ENCODE results near the gene MEGF8. TPM values are rescaled to one million over a fixed set of nuclear protein-coding genes. Genes with fewer than 3 reads are reported as not detected.

The MEGF8 gene
- total and polyA plus RNA-seq, 2 of the 13 experiments (the other 11 are each of a cell fraction or from before 2014, with no cell fraction given): 4.0 to 8.8 TPM

DNA sequence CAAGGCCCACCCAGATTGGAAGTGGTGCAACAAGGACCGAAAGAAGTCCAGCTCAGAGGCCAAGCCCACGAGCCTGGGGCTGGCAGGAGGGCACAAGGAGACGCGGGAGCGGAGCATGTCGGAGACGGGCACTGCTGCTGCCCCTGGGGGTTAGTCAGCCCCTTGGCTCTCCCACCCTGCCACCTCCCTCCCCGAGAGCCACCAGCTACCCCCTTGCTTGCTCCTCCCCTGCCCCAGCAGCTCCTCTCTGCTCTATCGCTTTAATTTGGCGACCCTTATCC, 37.7 kb upstream of the MEGF8 start:
- no peak for FAIRE-seq
- DNase-seq (ENCODE audit: low spot score): no peak
- intact Hi-C loops (cut with micrococcal nuclease; ENCODE audit: unreplicated experiment): no loop called here
- Histone ChIP-seq H3K79me2 (ENCODE audit: insufficient read depth, low read length) (peaks cover 25% of the 10 kb centered on the region), H2AFZ (ENCODE audit: low read length) (no peak overlapping the region), H3K9me3 (ENCODE audit: low read length) (no peaks in the 10 kb centered on the region), H3K4me2 (ENCODE audit: low read depth, low read length) (no peak overlapping the region), H3K36me3 (replicated peaks in 1 of 2; ENCODE audit: control insufficient read depth in 1 of 2, insufficient read depth in 2 of 2, low read length in 2 of 2) (peaks cover 26 to 57% of the 10 kb centered on the region in 2 experiments; a peak in 4 of 5 replicates), H3K27me3 (ENCODE audit: control insufficient read depth in 1 of 2, insufficient read depth in 2 of 2, low read length in 2 of 2) (no peaks in the 10 kb centered on the region; a peak in 1 of 5 replicates), H3K4me3 (replicated peaks in 1 of 3; ENCODE audit: insufficient read depth in 1 of 3, low read depth in 2 of 3, low read length in 3 of 3) (no peak overlapping the region), H3K9ac (ENCODE audit: insufficient read depth, low read depth, low read length) (no peak overlapping the region), H3K27ac (ENCODE audit: extremely low read length, insufficient read depth, low read length) (no peak overlapping the region), H3K4me1 (ENCODE audit: insufficient read depth, low read length) (peaks cover 26% of the 10 kb centered on the region), H4K20me1 (ENCODE audit: insufficient read depth, low read length) (peaks cover 11% of the 10 kb centered on the region; the same call in 1 of the 2 replicates)
- ChIA-PET CTCF (ENCODE audit: low intra/inter-chr PET ratio, low total read pairs) (no interaction called here), POLR2A (no interaction called here)
- no peak for ATAC-seq
- in situ Hi-C loops (cut with HindIII; ENCODE audit: extremely low pct_ligation_motif_present, low pct_unique_long_range_greater_than_20kb): loop anchor here (5.0 kb wide), 1 partner anchor 35 kb away; no protein-coding TSS in a partner anchor
- no TSS peak for BruUV-seq (replicated peaks)
- WGBS (ENCODE audit: low lambda C conversion rate): 92% methylated on average over 3 of the region's 10 CpGs
- TF ChIP-seq ZNF354B (CRISPR knock-in tag; IDR thresholded peaks at IDR 0.05) (no peak), RNF2 (conservative IDR thresholded peaks at IDR 0.05; ENCODE audit: low read depth) (no peak), MEIS2 (CRISPR knock-in tag; IDR thresholded peaks at IDR 0.05) (no peak), ZNF335 (CRISPR knock-in tag; IDR thresholded peaks at IDR 0.05) (no peak), MAFK (conservative IDR thresholded peaks at IDR 0.05 in 1 of 2, IDR thresholded peaks at IDR 0.05 in 1 of 2; ENCODE audit: low read length in 2 of 2) (no peak), ZNF773 (CRISPR knock-in tag; IDR thresholded peaks at IDR 0.05; ENCODE audit: borderline replicate concordance) (no peak), MTA1 (CRISPR knock-in tag; IDR thresholded peaks at IDR 0.05; ENCODE audit: borderline replicate concordance) (no peak), ZMYM2 (CRISPR knock-in tag; IDR thresholded peaks at IDR 0.05) (no peak), PHF8 (CRISPR knock-in tag; IDR thresholded peaks at IDR 0.05) (no peak), NR2F6 (IDR thresholded peaks at IDR 0.05) (no peak), NR2F6 (CRISPR knock-in tag; IDR thresholded peaks at IDR 0.05) (no peak), TP53 (CRISPR knock-in tag; conservative IDR thresholded peaks at IDR 0.05) (no peak), ZNF598 (CRISPR knock-in tag; IDR thresholded peaks at IDR 0.05; ENCODE audit: borderline replicate concordance) (no peak)
- TF ChIP-seq, protein P1, sequence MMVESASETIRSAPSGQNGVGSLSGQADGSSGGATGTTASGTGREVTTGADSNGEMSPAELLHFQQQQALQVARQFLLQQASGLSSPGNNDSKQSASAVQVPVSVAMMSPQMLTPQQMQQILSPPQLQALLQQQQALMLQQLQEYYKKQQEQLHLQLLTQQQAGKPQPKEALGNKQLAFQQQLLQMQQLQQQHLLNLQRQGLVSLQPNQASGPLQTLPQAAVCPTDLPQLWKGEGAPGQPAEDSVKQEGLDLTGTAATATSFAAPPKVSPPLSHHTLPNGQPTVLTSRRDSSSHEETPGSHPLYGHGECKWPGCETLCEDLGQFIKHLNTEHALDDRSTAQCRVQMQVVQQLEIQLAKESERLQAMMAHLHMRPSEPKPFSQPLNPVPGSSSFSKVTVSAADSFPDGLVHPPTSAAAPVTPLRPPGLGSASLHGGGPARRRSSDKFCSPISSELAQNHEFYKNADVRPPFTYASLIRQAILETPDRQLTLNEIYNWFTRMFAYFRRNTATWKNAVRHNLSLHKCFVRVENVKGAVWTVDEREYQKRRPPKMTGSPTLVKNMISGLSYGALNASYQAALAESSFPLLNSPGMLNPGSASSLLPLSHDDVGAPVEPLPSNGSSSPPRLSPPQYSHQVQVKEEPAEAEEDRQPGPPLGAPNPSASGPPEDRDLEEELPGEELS (CRISPR knock-in tag; IDR thresholded peaks at IDR 0.05): no peak
- TF ChIP-seq, protein P2, sequence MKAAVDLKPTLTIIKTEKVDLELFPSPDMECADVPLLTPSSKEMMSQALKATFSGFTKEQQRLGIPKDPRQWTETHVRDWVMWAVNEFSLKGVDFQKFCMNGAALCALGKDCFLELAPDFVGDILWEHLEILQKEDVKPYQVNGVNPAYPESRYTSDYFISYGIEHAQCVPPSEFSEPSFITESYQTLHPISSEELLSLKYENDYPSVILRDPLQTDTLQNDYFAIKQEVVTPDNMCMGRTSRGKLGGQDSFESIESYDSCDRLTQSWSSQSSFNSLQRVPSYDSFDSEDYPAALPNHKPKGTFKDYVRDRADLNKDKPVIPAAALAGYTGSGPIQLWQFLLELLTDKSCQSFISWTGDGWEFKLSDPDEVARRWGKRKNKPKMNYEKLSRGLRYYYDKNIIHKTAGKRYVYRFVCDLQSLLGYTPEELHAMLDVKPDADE (CRISPR knock-in tag; IDR thresholded peaks at IDR 0.05): no peak
